8988T (cell line): ENCODE results near the gene SNAP25.

Source experiments
- DNase-seq: peaks from one replicate; pipeline ENCODE4 v3.0.0; 2011

SNAP25 gene

DNA sequence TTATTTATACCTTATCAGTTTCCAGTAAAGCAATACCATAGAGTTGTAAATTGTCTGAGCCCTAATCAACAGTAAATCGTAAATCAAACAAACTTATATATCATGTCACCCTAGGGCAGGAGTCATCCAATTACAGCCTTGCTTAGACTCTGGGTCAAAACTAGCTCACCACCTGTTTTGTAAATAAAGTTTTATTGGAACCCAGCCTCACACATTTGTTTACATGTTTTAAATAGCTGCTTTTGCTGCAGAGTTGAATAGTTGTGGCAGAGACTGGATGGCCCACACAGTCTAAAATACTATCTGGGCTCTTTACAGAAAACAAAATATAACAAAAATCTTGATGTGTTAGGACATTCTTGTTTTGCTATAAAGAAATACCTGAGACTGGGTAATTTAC is 121.0 kb downstream of the SNAP25 start:
- DNase-seq: no peak

DNA sequence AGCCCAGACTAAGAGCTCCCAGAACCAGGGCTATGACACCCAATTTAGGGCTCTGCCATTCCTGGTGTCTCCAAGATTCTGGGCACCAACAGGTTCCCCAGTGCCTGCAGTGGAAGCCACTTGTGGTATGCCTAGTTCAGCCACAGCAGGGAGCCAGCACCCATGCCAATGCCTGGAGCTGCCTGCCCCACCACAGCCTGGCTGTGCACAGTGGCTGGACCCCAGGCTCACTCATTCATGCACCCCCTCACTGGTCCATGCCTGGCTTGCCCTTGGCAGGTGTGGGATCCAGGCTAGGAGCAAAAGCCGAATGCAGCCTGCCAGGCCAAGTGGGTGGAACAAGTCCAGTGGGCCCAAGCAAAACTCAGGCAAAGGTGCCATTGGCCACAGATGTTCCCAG is 123.5 kb downstream of the SNAP25 start:
- no peak for DNase-seq

GRCh38 chr20:10344953-10345352 is 126.3 kb downstream of the SNAP25 start:
- no peak for DNase-seq

DNA sequence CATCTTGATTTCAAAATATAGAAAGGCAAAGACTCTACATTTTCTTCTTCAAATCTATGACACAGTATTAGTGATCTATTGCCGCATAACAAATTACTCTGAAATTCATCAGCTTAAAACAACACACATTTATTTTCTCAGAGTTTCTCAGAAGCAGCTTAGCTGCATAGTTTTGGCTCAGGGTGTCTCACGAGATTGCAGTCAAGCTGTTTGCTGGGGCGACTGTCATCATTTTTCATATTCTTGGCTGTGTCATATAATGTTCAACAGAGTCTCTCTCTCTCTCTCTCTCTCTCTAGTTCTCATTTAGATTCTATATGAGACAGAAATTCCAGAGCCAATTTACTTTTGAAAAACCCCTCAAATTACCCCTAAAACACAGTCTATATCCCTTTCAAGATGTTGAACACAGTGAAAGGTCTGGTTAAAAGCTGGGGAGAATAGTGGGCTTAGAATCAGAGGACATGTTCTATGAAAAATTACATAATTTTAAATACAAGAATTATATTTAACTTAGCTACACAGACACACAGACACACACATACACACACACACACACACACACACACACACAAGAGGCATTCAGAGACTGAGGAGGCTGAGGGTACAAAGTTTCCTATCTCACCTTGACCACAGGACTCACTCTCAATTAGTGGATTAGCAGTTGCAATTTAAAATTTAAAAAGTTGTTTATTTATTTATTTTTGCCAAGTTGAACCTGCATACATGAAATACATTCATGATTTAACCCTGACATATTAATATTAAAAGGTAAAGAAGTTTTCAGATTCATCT is 128.7 kb downstream of the SNAP25 start:
- no peak for DNase-seq

DNA sequence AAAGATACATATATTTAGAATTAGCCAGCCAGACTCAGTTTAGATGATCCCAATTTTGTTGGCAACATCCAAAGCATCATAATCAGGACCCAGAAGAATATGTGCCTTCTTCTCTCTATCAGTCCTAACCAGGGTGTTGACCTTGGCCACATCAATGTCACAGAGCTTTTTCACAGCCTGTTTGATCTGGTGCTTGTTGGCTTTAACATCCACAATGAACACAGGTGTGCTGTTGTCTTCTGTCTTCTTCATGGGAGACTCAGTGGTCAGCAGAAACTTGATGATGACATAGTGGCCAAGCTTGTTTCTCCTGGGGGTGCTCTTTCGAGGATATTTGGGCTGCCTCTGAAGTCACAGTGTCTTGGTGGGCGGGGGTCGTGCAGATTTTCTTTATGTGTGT is 130.5 kb downstream of the SNAP25 start:
- no peak for DNase-seq

- DNase-seq: no peak
These were observed 131.7 kb downstream of the SNAP25 start for GRCh38 chr20:10350188-10350842.

- DNase-seq: no peak
These were observed 134.5 kb downstream of the SNAP25 start for GRCh38 chr20:10352934-10353824.

DNA sequence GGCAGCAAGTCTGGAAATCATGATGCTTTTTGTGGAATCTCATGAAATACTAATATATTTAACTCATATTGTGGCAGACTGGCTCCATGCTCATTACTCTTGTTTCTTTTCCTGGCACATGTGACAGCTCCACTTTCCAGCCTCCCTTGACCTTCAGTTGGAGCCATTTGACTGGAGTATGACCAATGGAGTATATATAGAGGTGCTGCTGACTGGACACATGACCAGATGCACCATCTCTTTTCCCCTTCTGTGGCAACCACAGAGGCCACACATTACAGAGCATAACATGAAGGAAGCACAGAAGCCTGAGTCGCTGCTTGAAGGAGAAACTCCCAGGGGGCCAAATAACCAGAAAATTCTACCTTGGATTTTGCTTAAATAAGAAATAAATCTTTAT is 138.0 kb downstream of the SNAP25 start:
- DNase-seq: no peak
